GM19043 (cell line): ENCODE results near the gene ABHD17C.

ENCODE experiments used
- ATAC-seq: cut with Tn5 transposase; IDR thresholded peaks from one replicate; pipeline ENCODE4 v1.9.1; 2021; ENCODE audit warnings: low read depth; ENCODE audit not compliant: unreplicated experiment

Gene ABHD17C

GRCh38 chr15:80689294-80689693, 5.8 kb upstream of the ABHD17C start:
- no peak for ATAC-seq

DNA sequence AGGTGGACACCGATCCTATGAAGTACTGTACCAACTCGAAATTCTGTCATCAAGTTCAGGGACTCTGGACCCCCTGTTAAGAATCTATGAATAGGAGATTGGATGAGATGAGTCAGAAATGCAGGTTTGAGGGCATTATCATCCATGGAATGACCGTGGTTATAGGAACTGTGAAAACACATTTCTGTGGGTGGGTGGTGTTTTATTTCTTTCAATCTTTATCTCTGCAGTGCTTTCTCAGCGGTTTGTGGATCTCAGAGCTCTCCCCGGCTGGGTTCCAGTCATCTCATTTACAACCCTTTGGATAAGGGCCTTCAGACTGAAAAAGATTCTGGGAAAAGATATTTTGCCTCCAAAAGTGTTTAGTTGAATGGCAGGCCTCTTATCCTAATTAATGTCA, 5.4 kb upstream of the ABHD17C start:
- no peak for ATAC-seq

DNA sequence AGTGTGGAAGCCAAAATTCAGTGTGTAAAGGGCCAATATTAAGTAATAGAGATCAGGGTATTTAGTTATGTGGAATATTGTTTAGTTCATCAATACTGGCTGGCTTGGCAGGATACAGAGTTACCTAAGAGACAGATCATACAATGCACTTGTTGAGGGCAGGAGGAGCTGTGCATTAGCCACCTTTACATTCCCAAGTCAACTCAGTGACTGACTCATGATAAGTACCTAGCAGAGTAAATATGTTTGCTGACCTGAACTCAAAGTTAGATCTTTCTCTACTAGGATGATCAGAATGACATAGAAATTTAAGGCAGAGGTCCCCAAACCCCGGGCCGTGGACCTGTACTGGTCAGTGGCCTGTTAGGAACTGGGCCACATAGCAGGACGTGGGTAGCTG, 3.5 kb upstream of the ABHD17C start:
- ATAC-seq: no peak

- no peak for ATAC-seq
These were observed 1.2 kb upstream of the ABHD17C start for GRCh38 chr15:80693682-80694610.

GRCh38 chr15:80694611-80695098, 455 bp upstream of the ABHD17C start:
- peak; percentile 26 for ATAC-seq

- peak; percentile 14 for ATAC-seq
These were observed 976 bp downstream of the ABHD17C start for GRCh38 chr15:80695911-80696661.

- no peak for ATAC-seq
These were observed 2.1 kb downstream of the ABHD17C start for GRCh38 chr15:80697075-80697685.

- no peak for ATAC-seq
These were observed 3.6 kb downstream of the ABHD17C start for GRCh38 chr15:80698676-80699075.

- no peak for ATAC-seq
These were observed 4.9 kb downstream of the ABHD17C start for GRCh38 chr15:80699981-80700380.

DNA sequence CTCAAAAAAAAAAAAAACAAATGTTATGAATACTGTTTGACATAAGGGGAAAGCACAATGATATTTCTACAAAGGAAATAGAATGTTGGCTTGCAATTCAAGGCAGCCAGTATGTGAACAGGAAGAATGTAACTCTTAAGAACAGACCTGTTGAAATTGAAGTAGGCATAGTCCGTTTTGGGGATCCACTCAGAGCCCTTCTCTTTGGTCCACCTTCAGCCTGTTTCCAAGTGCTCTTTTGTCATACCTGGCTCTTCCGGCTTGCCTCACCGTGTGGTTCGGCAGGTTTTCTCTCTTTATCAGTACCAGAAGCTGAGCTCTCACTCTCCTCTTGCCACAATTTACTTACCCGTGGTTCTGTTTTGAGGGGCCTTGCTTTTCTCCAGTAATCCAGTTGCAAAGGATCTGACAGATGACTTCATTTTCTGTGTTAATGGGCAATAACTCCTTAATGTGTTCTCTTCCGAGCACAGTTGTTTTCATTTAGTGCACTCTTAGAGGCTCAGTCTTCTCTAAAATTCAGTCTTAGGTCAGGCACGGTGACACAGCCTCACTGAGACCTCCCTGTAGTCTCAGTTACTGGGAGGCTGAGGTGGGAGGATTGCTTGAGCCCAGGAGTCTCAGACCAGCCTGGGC, 6.7 kb downstream of the ABHD17C start:
- ATAC-seq: no peak

DNA sequence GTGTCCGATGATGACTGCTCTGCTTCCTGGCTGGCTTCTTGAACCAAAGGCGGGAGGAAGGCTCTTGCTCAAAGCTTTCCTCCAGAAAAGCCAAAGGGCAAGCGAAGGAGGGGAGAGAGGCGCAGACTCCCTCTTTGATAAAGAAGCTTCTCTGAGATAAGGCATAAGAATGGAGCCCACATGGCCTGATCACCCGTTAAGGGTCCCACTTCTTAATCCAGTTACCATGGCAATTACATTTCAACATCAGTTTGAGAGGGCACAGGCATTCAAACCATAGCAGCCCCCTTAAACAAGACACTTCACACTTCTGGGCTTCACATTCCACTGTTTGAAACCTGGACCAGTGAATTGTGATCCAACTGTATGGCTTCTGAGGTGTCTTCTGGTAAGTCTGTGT, 8.0 kb downstream of the ABHD17C start:
- ATAC-seq: no peak

DNA sequence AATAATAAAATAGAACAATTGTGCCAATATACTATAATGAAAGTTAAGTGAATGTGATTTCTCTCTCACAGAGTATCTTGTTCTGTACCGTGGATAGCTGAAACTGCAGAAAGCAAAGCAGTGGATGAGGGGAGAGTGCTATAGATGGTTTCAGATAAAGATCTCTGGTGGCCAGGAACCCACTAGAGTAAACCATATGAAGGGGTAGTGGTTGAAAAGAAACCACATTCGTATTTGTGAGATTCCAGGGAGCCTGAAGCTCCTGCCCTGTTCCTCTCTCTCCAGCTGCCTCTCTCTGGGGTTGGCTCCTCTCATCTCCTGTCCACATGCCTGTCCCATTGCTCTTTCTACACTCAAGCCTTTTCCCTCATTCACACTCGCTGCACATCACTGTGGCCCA, 8.9 kb downstream of the ABHD17C start:
- ATAC-seq: no peak

- ATAC-seq: no peak
These were observed 11.1 kb downstream of the ABHD17C start for GRCh38 chr15:80706161-80706560.

DNA sequence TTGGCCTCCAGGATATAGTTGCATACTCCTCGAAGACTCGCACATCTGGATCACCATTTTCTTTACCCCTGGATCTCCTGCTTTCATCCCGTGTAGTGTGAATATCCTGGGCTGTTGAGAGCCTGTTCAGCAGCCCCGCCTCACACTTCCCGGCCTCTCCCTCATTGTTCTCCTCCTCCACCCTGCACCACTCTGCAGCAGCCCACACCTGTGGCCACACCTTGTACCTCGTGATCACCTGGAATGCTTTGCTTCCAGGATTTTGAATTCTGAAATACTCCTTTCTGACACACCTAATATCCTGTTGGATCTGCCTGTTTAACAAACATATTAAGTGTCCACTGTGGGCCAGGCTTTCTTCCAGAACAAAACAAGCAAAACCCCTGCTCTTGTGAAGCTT, 14.4 kb downstream of the ABHD17C start:
- no peak for ATAC-seq

GRCh38 chr15:80710635-80711554, 15.8 kb downstream of the ABHD17C start:
- ATAC-seq: no peak

DNA sequence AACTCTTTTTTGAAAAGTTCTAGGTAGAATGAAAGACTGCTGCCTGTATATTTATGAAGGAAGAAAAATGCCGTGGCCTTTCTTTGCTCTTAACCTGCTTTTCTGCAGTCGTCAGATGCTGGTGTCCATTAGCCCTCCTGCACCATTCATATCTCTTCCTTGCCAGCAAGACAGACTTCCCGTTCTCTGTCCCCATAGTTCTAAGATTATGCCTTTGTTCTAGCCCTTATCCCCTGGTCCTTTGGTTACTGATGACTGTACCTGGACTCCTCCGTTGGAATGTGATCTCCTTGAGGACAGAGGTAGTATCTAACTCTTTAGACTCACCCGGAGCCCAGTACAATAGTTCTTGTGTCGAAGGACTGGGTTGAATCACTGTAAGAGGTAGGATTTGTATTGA, 16.8 kb downstream of the ABHD17C start:
- ATAC-seq: no peak

GRCh38 chr15:80712956-80713355, 17.8 kb downstream of the ABHD17C start:
- no peak for ATAC-seq

GRCh38 chr15:80721476-80721875, 26.4 kb downstream of the ABHD17C start:
- no peak for ATAC-seq

DNA sequence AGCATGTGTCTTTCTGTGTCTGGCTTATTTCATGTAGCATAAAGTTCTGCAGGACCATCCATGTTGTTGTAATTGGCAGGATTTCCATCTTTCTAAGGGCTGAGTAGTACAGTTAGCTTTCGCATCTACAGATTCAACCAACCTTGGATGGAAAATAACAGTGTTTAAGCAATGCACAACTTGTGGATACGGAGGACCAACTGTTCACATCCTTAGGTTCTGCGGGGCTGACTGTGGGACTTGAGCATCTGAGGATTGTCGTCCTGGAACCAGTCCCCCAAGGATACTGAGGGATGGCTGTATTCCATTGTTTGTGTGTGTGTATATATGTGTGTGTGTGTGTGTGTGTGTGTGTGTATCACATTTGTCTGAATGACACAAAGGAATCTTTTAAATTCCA, 27.7 kb downstream of the ABHD17C start:
- ATAC-seq: no peak

- ATAC-seq: no peak
These were observed 32.1 kb downstream of the ABHD17C start for GRCh38 chr15:80727196-80727595.
